GM18909 (cell line): ENCODE measurements around the gene TMEM143.
"Not testable (repeated sequence)": the region's sequence is repeated elsewhere in the genome, so short reads cannot be mapped to it uniquely, and the experiment has no call there.

ENCODE experiments used
- ATAC-seq: cut with Tn5 transposase; IDR thresholded peaks from one replicate; pipeline ENCODE4 v1.9.1; 2021; ENCODE audit warnings: mild to moderate bottlenecking; ENCODE audit not compliant: unreplicated experiment, poor library complexity

TMEM143 gene

DNA sequence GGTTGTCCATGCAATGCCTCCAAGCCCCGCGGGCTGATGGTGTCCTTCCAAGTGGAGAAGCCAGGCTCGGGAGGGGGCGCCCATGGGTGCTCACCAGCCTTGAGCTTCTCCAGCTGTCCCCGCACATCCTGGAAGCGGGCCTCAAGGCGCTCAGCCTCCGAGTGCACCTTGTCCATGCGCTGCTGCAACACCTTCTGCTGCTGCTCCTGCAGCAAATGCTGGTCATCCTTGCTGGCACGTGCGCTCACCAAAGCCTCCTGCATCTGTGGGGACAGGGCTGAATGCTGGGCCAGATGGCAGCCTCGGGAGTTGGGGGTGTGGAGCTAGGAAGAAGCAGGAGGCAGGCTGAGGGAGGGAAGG lies 61.2 kb downstream of the TMEM143 start:
- no peak for ATAC-seq

- ATAC-seq: no peak
Measured at GRCh38 chr19:48301886-48302599, 61.7 kb downstream of the TMEM143 start.

DNA sequence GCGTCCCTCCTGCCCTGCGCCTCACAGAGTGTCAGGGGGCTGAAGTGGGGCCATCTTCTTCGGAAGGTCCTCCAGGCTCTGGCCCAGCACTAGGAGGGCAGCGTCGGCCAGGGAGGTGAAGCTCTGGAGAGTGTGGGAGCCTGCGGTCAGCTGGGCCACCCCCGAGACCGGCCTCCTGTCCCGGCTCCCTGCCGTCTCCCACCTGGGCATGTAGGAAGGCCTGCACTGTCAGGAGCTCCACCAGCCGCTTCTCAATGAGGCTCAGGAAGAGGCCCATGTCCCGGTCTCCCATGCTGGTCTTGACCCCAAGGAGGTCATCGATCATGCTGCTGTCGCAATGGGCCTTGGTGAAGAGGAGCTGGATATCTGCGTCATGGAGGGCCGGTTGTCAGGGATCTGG lies 65.8 kb downstream of the TMEM143 start:
- ATAC-seq: no peak

GRCh38 chr19:48296963-48297734 lies 66.6 kb downstream of the TMEM143 start:
- ATAC-seq: no peak

GRCh38 chr19:48295458-48295857 lies 68.3 kb downstream of the TMEM143 start:
- no peak for ATAC-seq

DNA sequence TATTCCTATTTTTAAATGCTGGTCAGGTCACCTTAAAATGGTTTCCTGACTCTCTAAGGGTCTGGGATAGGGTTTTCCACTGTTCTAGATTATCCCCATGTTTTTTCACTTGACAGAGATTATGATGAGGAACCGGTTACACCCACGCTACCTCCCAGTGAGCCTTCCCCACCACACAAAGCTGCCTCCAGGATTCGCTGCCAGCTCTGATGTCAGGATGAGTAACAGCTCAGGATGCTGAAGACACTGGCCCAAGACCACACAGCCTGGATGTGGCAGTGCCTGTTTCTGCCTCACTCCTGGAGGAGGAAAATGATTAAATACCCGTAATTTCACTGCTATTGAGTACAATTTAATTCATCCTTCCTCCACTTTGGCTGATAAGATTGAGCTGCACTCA lies 70.9 kb downstream of the TMEM143 start:
- no peak for ATAC-seq

DNA sequence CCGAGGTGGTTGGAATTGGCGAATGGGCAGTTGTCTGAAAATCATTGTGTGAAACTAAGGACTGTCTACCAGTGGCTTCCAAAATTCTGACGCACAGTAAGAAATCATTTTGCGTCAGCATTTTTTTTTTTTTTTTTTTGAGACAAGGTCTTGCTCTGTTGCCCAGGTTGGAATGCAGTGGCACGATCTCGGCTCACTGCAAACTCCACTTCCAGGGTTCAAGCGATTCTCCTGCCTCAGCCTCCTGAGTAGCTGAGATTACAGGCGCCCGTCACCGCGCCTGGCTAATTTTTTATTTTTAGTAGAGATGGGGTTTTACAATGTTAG lies 72.3 kb downstream of the TMEM143 start:
- not testable (repeated sequence) for ATAC-seq

- ATAC-seq: no peak
Measured at GRCh38 chr19:48290771-48291488, 72.8 kb downstream of the TMEM143 start.

GRCh38 chr19:48290401-48290770 lies 73.4 kb downstream of the TMEM143 start:
- ATAC-seq: no peak

- no peak for ATAC-seq
Measured at GRCh38 chr19:48287748-48288147, 76.0 kb downstream of the TMEM143 start.

DNA sequence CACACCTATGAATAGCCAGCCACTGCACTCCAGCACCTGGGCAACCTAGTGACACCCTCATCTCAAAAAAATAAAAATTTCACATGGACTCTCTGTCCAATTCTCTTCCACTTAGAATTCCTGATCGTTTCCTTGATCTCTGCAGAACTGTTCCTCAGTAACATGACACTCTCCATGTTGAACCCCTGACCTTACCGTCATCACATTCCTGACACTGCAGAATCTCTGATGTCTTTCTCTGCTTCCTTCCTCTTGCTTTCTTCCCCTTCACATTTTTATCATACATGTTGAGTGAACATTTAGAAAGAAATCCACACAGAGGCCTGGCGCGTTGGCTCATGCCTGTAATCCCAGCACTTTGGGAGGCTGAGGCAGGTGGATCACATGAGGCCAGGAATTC lies 78.8 kb downstream of the TMEM143 start:
- ATAC-seq: no peak

DNA sequence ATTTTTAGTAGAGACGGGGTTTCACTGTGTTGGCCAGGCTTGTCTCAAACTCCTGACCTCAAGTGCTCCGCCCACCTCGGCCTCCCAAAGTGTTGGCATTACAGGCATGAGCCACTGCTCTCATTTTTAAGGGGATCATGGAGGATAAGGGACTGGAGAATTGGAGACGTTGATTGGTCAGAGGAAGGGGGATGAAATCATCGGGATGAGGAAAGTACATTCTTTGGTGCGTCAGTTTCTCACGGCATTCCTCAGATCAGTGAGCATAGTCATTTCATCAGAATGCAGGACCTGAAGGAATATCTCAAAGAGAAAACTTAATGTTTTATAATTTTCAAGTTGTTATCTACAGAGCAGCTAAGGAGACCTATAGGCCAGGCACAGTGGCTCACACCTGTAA lies 79.8 kb downstream of the TMEM143 start:
- ATAC-seq: no peak
